Thyroid gland (tissue), 4 donors: ENCODE measurements around the gene CCDC9. TPM values are rescaled to one million over a fixed set of nuclear protein-coding genes. Genes with fewer than 3 reads are reported as not detected.
A peak's percentile ranks its signal among the peaks of the same experiment; 100 is the strongest.

Source experiments
- DNase-seq, 2 donors: peaks; one replicate each; pipeline ENCODE4 v3.0.0-alpha.2; 2019
- H3K27ac ChIP-seq, 3 donors: fragments of 200-600 bp; sonication (generic); 1 replicate in 2 of 3; 2 replicates in 1 of 3; pipeline ENCODE4 v1.5.1; 2016 to 2019; ENCODE audit warnings: mild to moderate bottlenecking in 1 of 3, moderate library complexity in 1 of 3
- H3K27me3 ChIP-seq: fragments of 200-600 bp; sonication (generic); one replicate; pipeline ENCODE4 v1.5.1; 2019
- H3K36me3 ChIP-seq, 2 donors: fragments of 200-600 bp; sonication (generic); one replicate each; pipeline ENCODE4 v1.5.1; 2016 to 2019
- H3K4me1 ChIP-seq, 2 donors: fragments of 200-600 bp; sonication (generic); one replicate each; pipeline ENCODE4 v1.5.1; 2017 to 2019
- H3K4me3 ChIP-seq, 3 donors: fragments of 200-600 bp; sonication (generic); replicated peaks in 1 of 3; 1 replicate in 2 of 3; 2 replicates in 1 of 3; pipeline ENCODE4 v1.5.1; 2016; ENCODE audit warnings: mild to moderate bottlenecking in 1 of 3
- H3K9me3 ChIP-seq: fragments of 200-600 bp; sonication (generic); one replicate; pipeline ENCODE4 v1.5.1; 2017
- POLR2A ChIP-seq, 2 donors: fragments of 450-650 bp; IDR thresholded peaks; one replicate each; pipeline ENCODE4 v1.6.1; 2017; ENCODE audit warnings: antibody characterized with exemption in 2 of 2, mild to moderate bottlenecking in 2 of 2, moderate library complexity in 1 of 2
- WGBS, 2 donors: methylation state at CpG; one replicate each; pipeline ENCODE4 v1.1.5; 2017; 5-methylcytosine and 5-hydroxymethylcytosine counted together
- intact Hi-C: fragments of 100-400 bp; cut with DNase I; formaldehyde crosslinking; loops from one replicate; pipeline ENCODE4 v1.15.1; 2023
- total RNA-seq, 4 donors: library from RNA; depleted of rRNA; stranded (reverse); fragments of >200 nt; gene quantifications; one replicate each; pipeline ENCODE4 v1.2.3, GENCODE V29; 2016
- TF ChIP-seq, protein P1 (sequence below), 6 experiments: fragments of 200-600 bp in 3 of 6; fragments of 450-650 bp in 3 of 6; sonication (generic) in 3 of 6; IDR thresholded peaks; one replicate each; pipeline ENCODE4 v1.5.1; 2016 to 2019; ENCODE audit warnings: antibody characterized with exemption in 6 of 6, mild to moderate bottlenecking in 2 of 6, inconsistent platforms in 1 of 6, moderate library complexity in 1 of 6

Gene CCDC9
- total RNA-seq, 4 donors from 2014 or later: 16.1 to 21.9 (median 17.8) TPM

DNA sequence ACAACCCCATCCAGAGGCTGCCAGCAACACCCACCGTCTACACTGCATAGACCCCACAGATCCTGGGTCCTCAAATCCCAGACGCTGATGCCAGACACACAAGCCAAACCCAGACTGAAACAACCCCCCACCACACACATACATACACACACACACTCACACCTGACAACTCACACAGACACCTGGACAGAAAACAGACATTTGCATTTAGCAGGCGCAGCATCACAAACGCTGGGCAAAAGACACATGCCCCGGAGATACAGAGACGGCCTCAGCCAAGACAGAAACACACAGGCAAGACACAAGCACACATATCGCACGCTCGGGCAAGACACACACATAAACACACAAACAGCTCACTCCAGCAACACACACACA, 26.7 kb upstream of the CCDC9 start:
- no peak for TF ChIP-seq POLR2A (IDR thresholded peaks at IDR 0.05)
- TF ChIP-seq, protein P1, sequence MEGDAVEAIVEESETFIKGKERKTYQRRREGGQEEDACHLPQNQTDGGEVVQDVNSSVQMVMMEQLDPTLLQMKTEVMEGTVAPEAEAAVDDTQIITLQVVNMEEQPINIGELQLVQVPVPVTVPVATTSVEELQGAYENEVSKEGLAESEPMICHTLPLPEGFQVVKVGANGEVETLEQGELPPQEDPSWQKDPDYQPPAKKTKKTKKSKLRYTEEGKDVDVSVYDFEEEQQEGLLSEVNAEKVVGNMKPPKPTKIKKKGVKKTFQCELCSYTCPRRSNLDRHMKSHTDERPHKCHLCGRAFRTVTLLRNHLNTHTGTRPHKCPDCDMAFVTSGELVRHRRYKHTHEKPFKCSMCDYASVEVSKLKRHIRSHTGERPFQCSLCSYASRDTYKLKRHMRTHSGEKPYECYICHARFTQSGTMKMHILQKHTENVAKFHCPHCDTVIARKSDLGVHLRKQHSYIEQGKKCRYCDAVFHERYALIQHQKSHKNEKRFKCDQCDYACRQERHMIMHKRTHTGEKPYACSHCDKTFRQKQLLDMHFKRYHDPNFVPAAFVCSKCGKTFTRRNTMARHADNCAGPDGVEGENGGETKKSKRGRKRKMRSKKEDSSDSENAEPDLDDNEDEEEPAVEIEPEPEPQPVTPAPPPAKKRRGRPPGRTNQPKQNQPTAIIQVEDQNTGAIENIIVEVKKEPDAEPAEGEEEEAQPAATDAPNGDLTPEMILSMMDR (IDR thresholded peaks at IDR 0.05): no peak
- DNase-seq: peak in 1 of 2 donors; percentile 27
- peak overlapping the region; percentile 13 to 99 (median 58) for H3K4me3 ChIP-seq
- H3K27me3 ChIP-seq: no peaks in the 10 kb centered on the region
- intact Hi-C loops: no loop called here
- H3K4me1 ChIP-seq: peaks cover 27 to 52% of the 10 kb centered on the region in 2 donors
- no peaks in the 10 kb centered on the region for H3K9me3 ChIP-seq
- no peaks in the 10 kb centered on the region for H3K36me3 ChIP-seq
- 23 to 47% methylated on average over 9 of the region's 9 CpGs for WGBS, 2 donors
- peak overlapping the region; percentile 3 to 98 (median 85) for H3K27ac ChIP-seq

DNA sequence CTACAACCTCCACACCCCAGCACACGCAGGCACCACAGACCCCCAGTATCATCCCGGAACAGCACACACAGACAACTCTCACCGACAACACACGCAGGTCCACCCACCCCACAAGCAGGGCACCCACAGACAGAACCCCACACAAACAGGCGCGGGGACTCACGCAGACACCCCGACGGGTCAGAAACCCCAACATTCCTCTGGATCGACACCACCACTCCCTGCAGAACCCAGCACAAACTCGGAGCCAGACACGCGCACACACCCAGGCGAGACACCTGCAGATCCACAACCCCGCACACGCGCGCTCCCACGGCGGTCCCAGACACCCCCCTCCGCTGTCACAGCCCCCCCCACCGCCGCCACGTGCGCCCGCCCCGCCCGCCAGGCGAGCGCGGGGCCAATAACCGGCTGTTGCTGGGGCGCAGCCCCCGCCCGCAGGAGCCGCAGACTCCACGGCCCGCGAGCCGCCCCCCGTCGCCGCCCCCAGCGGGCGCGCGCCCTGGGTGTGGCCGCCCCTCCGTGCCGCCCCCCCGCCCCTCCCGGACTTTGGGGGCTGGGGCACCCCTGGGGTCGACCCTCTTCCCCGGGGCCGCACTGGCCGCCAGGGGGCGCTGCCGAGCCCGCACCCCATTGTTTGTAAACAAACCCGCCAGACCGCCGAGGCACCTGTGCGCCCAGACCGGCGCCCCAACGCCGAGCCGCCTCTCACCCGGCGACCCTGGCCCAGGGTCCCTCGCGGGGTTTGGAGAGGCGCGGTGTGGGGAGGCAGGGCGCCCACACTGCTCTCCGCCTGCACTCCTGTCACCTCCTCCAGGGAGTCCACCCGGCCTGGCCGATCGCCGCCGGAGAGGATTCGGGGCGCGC, 26.0 kb upstream of the CCDC9 start:
- Histone ChIP-seq H3K27ac (peak overlapping the region; percentile 74 to 98 (median 85)), H3K4me3 (peak overlapping the region; percentile 58 to 99 (median 81)), H3K4me1 (peaks cover 27 to 52% of the 10 kb centered on the region in 2 donors), H3K36me3 (no peaks in the 10 kb centered on the region), H3K9me3 (no peaks in the 10 kb centered on the region), H3K27me3 (no peaks in the 10 kb centered on the region)
- DNase-seq: peak; percentile 50 to 67
- 9% methylated on average over 14 to 16 of the region's 84 CpGs for WGBS, 2 donors
- intact Hi-C loops: no loop called here
- no peak for TF ChIP-seq POLR2A (IDR thresholded peaks at IDR 0.05)
- TF ChIP-seq, protein P1 (IDR thresholded peaks at IDR 0.05): peak; percentile 27 to 96 (median 60)

DNA sequence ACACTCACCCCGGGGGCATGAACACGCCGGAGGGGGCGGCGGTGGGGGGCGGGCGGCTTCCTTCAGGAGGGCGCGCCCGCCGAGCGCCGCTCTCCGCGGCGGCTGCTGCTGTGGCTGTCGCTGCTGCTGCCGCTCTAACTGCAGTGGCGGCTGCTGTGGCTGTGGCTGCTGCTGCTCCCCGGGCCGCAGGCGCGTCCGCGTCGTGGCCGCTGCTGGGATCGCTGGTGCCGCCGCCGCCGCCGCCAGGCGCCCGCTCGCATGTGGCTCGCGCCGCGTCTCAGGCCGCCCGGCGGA, 25.5 kb upstream of the CCDC9 start, which contains the start of gene BBC3:
BBC3 (minus strand) TSS at position 279 of the 294 bp plus-strand sequence. CDS start 2,768 bp downstream, outside the sequence.
- Histone ChIP-seq H3K36me3 (no peaks in the 10 kb centered on the region), H3K9me3 (no peaks in the 10 kb centered on the region), H3K27ac (peak within 1 kb of the TSS; percentile 74 to 98 (median 85)), H3K4me3 (peak within 1 kb of the TSS; percentile 58 to 99 (median 81)), H3K4me1 (peaks cover 27 to 46% of the 10 kb centered on the region in 2 donors), H3K27me3 (no peaks in the 10 kb centered on the region)
- TF ChIP-seq, protein P1 (IDR thresholded peaks at IDR 0.05): no peak
- peak; percentile 38 to 64 for TF ChIP-seq POLR2A (IDR thresholded peaks at IDR 0.05)
- intact Hi-C loops: no loop called here
- no CpG with 5 or more reads among the region's 43 CpGs for WGBS, 2 donors
- DNase-seq: no peak

DNA sequence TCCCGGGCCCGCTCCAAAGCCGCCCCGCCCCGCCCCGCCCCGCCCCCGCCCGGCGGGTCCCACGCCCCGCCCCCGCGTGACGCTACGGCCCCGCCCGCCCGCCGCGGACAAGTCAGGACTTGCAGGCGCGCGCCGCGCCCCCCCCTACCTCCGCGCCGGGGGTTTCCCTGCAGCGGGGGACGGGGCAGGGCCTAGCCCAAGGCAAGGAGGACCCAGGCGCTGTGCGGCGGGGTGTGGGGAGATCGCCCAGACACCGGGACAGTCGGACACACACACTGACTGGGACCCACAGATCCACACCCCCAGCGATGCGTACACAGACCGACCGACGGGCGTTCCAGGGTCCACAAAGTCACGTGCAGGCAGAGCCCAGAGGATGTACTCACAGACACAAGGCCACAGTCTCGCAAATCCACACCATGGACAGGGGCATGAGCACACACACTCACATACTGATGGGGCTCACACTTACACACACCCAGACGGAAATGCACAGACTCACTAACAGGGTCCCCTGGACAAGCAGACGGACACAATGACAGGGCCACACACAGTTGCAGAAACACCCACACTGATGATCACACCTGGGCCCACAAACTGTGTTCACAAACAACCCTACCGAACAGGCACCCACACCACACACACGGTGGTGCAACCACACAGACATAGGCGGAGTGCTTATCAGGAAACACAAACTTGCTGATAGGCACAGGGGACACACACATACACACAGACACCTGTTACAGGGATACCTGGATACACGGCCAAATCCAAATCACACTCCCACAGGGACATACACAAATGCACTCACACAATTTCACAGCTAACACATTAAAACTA, 24.9 kb upstream of the CCDC9 start:
- WGBS, 2 donors: 38 to 44% methylated on average over 8 to 12 of the region's 51 CpGs
- H3K27ac ChIP-seq: peak overlapping the region; percentile 11 to 62 (median 61)
- H3K36me3 ChIP-seq: no peaks in the 10 kb centered on the region
- H3K27me3 ChIP-seq: no peaks in the 10 kb centered on the region
- H3K9me3 ChIP-seq: no peaks in the 10 kb centered on the region
- intact Hi-C loops: no loop called here
- DNase-seq: peak; percentile 91 to 95
- peaks cover 25 to 43% of the 10 kb centered on the region in 2 donors for H3K4me1 ChIP-seq
- H3K4me3 ChIP-seq: peak overlapping the region in 2 of 3 donors; percentile 4 to 99
- TF ChIP-seq, protein P1 (IDR thresholded peaks at IDR 0.05): no peak
- TF ChIP-seq POLR2A (IDR thresholded peaks at IDR 0.05): peak in 1 of 2 donors; percentile 54
